ENCODE data around the gene APPBP2. TPM values are rescaled to one million over a fixed set of nuclear protein-coding genes. Genes with fewer than 3 reads are reported as not detected.

Gene APPBP2
- polyA plus RNA-seq, 2 donors, result 4.4 to 5.3 TPM

- peaks cover 6 to 10% of the 10 kb centered on the region in 2 donors for H3K36me3 ChIP-seq (ENCODE audit: control insufficient read depth in 2 of 2, insufficient read depth in 2 of 2, low read length in 1 of 2)
Observed at GRCh38 chr17:60451071-60451470, 75.0 kb downstream of the APPBP2 start.

GRCh38 chr17:60447375-60447774 is 78.7 kb downstream of the APPBP2 start:
- Histone ChIP-seq H3K27me3 (ENCODE audit: control insufficient read depth in 1 of 2, insufficient read depth in 2 of 2, low read length in 2 of 2) (no peaks in the 10 kb centered on the region), H3K4me3 (ENCODE audit: low read depth in 1 of 2, low read length in 2 of 2) (no peak overlapping the region), H3K9me3 (ENCODE audit: control insufficient read depth in 2 of 2, insufficient read depth in 1 of 2, low read depth in 1 of 2, low read length in 1 of 2) (no peaks in the 10 kb centered on the region), H3K4me1 (ENCODE audit: control insufficient read depth in 2 of 2, insufficient read depth in 2 of 2, low read length in 1 of 2) (no peaks in the 10 kb centered on the region), H3K27ac (ENCODE audit: low read depth in 2 of 2, low read length in 1 of 2) (no peak overlapping the region), H3K36me3 (ENCODE audit: control insufficient read depth in 2 of 2, insufficient read depth in 2 of 2, low read length in 1 of 2) (peaks cover 3 to 6% of the 10 kb centered on the region in 2 donors)
- WGBS, 2 donors, result 94 to 95% methylated on average over 8 of the region's 8 CpGs

More at GRCh38 chr17:60451071-60451470, 75.0 kb downstream of the APPBP2 start:
- Histone ChIP-seq H3K9me3 (ENCODE audit: control insufficient read depth in 2 of 2, insufficient read depth in 1 of 2, low read depth in 1 of 2, low read length in 1 of 2) (no peaks in the 10 kb centered on the region), H3K27ac (ENCODE audit: low read depth in 2 of 2, low read length in 1 of 2) (no peak overlapping the region), H3K4me3 (ENCODE audit: low read depth in 1 of 2, low read length in 2 of 2) (no peak overlapping the region), H3K4me1 (ENCODE audit: control insufficient read depth in 2 of 2, insufficient read depth in 2 of 2, low read length in 1 of 2) (no peaks in the 10 kb centered on the region), H3K27me3 (ENCODE audit: control insufficient read depth in 1 of 2, insufficient read depth in 2 of 2, low read length in 2 of 2) (no peaks in the 10 kb centered on the region)
- 97 to 100% methylated on average over 1 of the region's 1 CpG for WGBS, 2 donors

DNA sequence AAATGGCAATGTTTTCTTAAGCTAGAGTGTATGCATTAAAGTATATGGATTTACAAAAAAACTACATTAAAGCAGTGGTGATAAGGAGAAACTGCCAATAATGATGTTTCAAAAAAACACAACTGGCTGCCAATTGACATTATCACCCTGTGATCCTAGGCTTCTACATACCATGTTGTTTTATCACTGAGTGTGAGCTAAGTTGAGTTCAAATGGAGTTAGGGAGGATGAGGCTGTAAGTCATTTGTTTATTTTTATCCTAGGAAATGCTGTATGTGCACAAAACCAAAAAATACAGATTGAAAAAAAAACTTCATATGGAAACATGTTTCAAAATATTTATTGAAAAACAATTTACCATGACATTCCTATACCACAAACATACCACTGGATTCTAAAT is 80.9 kb downstream of the APPBP2 start:
- peaks cover 3 to 6% of the 10 kb centered on the region in 2 donors for H3K36me3 ChIP-seq (ENCODE audit: control insufficient read depth in 2 of 2, insufficient read depth in 2 of 2, low read length in 1 of 2)
- no peaks in the 10 kb centered on the region for H3K9me3 ChIP-seq (ENCODE audit: control insufficient read depth in 2 of 2, insufficient read depth in 1 of 2, low read depth in 1 of 2, low read length in 1 of 2)
- no peak overlapping the region for H3K4me3 ChIP-seq (ENCODE audit: low read depth in 1 of 2, low read length in 2 of 2)

DNA sequence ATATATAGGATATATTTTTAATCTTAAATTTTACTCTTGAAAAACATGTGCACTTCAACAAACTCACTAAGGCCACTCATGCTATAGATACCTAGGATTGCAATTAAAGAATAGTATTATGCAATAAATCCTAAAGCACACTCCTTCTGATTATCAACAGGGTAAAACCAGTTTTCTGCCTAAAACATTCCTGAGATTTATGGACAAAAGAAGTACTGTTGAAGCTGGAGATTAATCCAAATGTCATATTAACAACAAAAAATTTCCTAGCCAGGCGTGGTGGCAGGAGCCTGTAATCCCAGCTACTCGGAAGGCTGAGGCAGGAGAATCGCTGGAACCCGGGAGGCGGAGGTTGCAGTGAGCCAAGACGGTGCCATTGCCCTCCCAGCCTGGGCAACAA is 82.3 kb downstream of the APPBP2 start:
- Histone ChIP-seq H3K27ac (ENCODE audit: low read depth in 2 of 2, low read length in 1 of 2) (no peak overlapping the region), H3K36me3 (ENCODE audit: control insufficient read depth in 2 of 2, insufficient read depth in 2 of 2, low read length in 1 of 2) (peaks cover 2 to 3% of the 10 kb centered on the region in 2 donors), H3K27me3 (ENCODE audit: control insufficient read depth in 1 of 2, insufficient read depth in 2 of 2, low read length in 2 of 2) (no peaks in the 10 kb centered on the region), H3K4me3 (ENCODE audit: low read depth in 1 of 2, low read length in 2 of 2) (no peak overlapping the region), H3K4me1 (ENCODE audit: control insufficient read depth in 2 of 2, insufficient read depth in 2 of 2, low read length in 1 of 2) (no peaks in the 10 kb centered on the region), H3K9me3 (ENCODE audit: control insufficient read depth in 2 of 2, insufficient read depth in 1 of 2, low read depth in 1 of 2, low read length in 1 of 2) (no peaks in the 10 kb centered on the region)
- 42 to 50% methylated on average over 6 of the region's 6 CpGs for WGBS, 2 donors

More for the DNA sequence above, 80.9 kb downstream of the APPBP2 start:
- no peak overlapping the region for H3K27ac ChIP-seq (ENCODE audit: low read depth in 2 of 2, low read length in 1 of 2)
- H3K27me3 ChIP-seq (ENCODE audit: control insufficient read depth in 1 of 2, insufficient read depth in 2 of 2, low read length in 2 of 2), result no peaks in the 10 kb centered on the region
- no peaks in the 10 kb centered on the region for H3K4me1 ChIP-seq (ENCODE audit: control insufficient read depth in 2 of 2, insufficient read depth in 2 of 2, low read length in 1 of 2)

GRCh38 chr17:60442271-60443173 is 83.5 kb downstream of the APPBP2 start:
- Histone ChIP-seq H3K9me3 (ENCODE audit: control insufficient read depth in 2 of 2, insufficient read depth in 1 of 2, low read depth in 1 of 2, low read length in 1 of 2) (no peaks in the 10 kb centered on the region), H3K36me3 (ENCODE audit: control insufficient read depth in 2 of 2, insufficient read depth in 2 of 2, low read length in 1 of 2) (peaks cover 1 to 3% of the 10 kb centered on the region in 2 donors), H3K27ac (ENCODE audit: low read depth in 2 of 2, low read length in 1 of 2) (no peak overlapping the region), H3K4me1 (ENCODE audit: control insufficient read depth in 2 of 2, insufficient read depth in 2 of 2, low read length in 1 of 2) (no peaks in the 10 kb centered on the region), H3K27me3 (ENCODE audit: control insufficient read depth in 1 of 2, insufficient read depth in 2 of 2, low read length in 2 of 2) (no peaks in the 10 kb centered on the region), H3K4me3 (ENCODE audit: low read depth in 1 of 2, low read length in 2 of 2) (no peak overlapping the region)
- 59 to 64% methylated on average over 6 of the region's 6 CpGs for WGBS, 2 donors

DNA sequence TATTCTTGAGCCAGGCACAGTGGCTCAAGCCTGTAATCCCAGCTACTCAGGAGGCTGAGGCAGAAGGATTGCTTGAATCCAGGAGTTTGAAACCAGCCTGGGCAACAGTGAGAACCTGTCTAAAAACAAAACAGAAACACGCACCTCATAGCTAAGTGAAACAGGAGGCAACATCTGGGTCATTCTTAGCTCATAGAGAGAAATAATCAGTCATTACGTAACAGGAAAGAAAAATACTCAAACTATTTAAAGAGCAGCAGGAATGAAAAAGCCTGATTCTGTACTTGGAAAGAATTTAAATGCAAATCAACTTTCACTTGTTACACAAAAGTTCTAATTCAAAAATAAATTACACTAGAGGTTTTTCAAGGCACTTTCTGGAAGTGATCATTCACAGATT is 86.5 kb downstream of the APPBP2 start:
- Histone ChIP-seq H3K27ac (ENCODE audit: low read depth in 2 of 2, low read length in 1 of 2) (no peak overlapping the region), H3K27me3 (ENCODE audit: control insufficient read depth in 1 of 2, insufficient read depth in 2 of 2, low read length in 2 of 2) (no peaks in the 10 kb centered on the region), H3K4me3 (ENCODE audit: low read depth in 1 of 2, low read length in 2 of 2) (no peak overlapping the region), H3K4me1 (ENCODE audit: control insufficient read depth in 2 of 2, insufficient read depth in 2 of 2, low read length in 1 of 2) (peaks cover 0 to 2% of the 10 kb centered on the region in 2 donors), H3K9me3 (ENCODE audit: control insufficient read depth in 2 of 2, insufficient read depth in 1 of 2, low read depth in 1 of 2, low read length in 1 of 2) (no peaks in the 10 kb centered on the region), H3K36me3 (ENCODE audit: control insufficient read depth in 2 of 2, insufficient read depth in 2 of 2, low read length in 1 of 2) (no peaks in the 10 kb centered on the region)
- WGBS, 2 donors, result 28 to 31% methylated on average over 2 of the region's 2 CpGs

GRCh38 chr17:60436676-60437075 is 89.4 kb downstream of the APPBP2 start:
- WGBS, 2 donors, result 58 to 60% methylated on average over 5 of the region's 5 CpGs

GRCh38 chr17:60435244-60436167 is 90.5 kb downstream of the APPBP2 start:
- 73 to 74% methylated on average over 28 of the region's 28 CpGs for WGBS, 2 donors
- H3K36me3 ChIP-seq (ENCODE audit: control insufficient read depth in 2 of 2, insufficient read depth in 2 of 2, low read length in 1 of 2), result no peaks in the 10 kb centered on the region
- H3K9me3 ChIP-seq (ENCODE audit: control insufficient read depth in 2 of 2, insufficient read depth in 1 of 2, low read depth in 1 of 2, low read length in 1 of 2), result peaks cover 2 to 5% of the 10 kb centered on the region in 2 donors
- H3K27ac ChIP-seq (ENCODE audit: low read depth in 2 of 2, low read length in 1 of 2), result no peak overlapping the region
- H3K4me3 ChIP-seq (ENCODE audit: low read depth in 1 of 2, low read length in 2 of 2), result no peak overlapping the region
- H3K27me3 ChIP-seq (ENCODE audit: control insufficient read depth in 1 of 2, insufficient read depth in 2 of 2, low read length in 2 of 2), result no peaks in the 10 kb centered on the region
- H3K4me1 ChIP-seq (ENCODE audit: control insufficient read depth in 2 of 2, insufficient read depth in 2 of 2, low read length in 1 of 2), result peaks cover 0 to 2% of the 10 kb centered on the region in 2 donors

More at GRCh38 chr17:60436676-60437075, 89.4 kb downstream of the APPBP2 start:
- Histone ChIP-seq H3K36me3 (ENCODE audit: control insufficient read depth in 2 of 2, insufficient read depth in 2 of 2, low read length in 1 of 2) (no peaks in the 10 kb centered on the region), H3K4me1 (ENCODE audit: control insufficient read depth in 2 of 2, insufficient read depth in 2 of 2, low read length in 1 of 2) (peaks cover 0 to 2% of the 10 kb centered on the region in 2 donors), H3K27ac (ENCODE audit: low read depth in 2 of 2, low read length in 1 of 2) (no peak overlapping the region), H3K4me3 (ENCODE audit: low read depth in 1 of 2, low read length in 2 of 2) (no peak overlapping the region), H3K27me3 (ENCODE audit: control insufficient read depth in 1 of 2, insufficient read depth in 2 of 2, low read length in 2 of 2) (no peaks in the 10 kb centered on the region), H3K9me3 (ENCODE audit: control insufficient read depth in 2 of 2, insufficient read depth in 1 of 2, low read depth in 1 of 2, low read length in 1 of 2) (peaks cover 2 to 5% of the 10 kb centered on the region in 2 donors)

Measured in esophagus (tissue), 2 donors.